NT2/D1 (cell line): Measurements from ENCODE around the gene GOLGA5.

Experiments used
- DNase-seq: peaks from one replicate; pipeline ENCODE4 v3.0.0-alpha.2; 2011; ENCODE audit warnings: low read depth, low spot score
- H3K27me3 ChIP-seq: 2 replicates; pipeline ENCODE4 v1.6.0; 2011; ENCODE audit warnings: mild to moderate bottlenecking; ENCODE audit not compliant: insufficient read length, insufficient read depth
- H3K36me3 ChIP-seq: 2 replicates; pipeline ENCODE4 v1.6.1; 2011; ENCODE audit warnings: mild to moderate bottlenecking, low read length, mixed read lengths; ENCODE audit not compliant: insufficient read depth, insufficient read length
- H3K4me1 ChIP-seq: 2 replicates; pipeline ENCODE4 v1.5.1; 2011; ENCODE audit not compliant: insufficient read depth, insufficient read length
- H3K4me3 ChIP-seq: 2 replicates; pipeline ENCODE4 v1.5.1; 2011; ENCODE audit warnings: low read depth; ENCODE audit not compliant: insufficient read length
- H3K9ac ChIP-seq: 2 replicates; pipeline ENCODE4 v1.6.0; 2011; ENCODE audit warnings: low read depth; ENCODE audit not compliant: insufficient read length
- H3K9me3 ChIP-seq: 2 replicates; pipeline ENCODE4 v1.5.1; 2011; ENCODE audit warnings: mild to moderate bottlenecking, low read length; ENCODE audit not compliant: insufficient read depth
- SUZ12 ChIP-seq: IDR thresholded peaks from 2 replicates; pipeline ENCODE4 v1.6.1; 2011; ENCODE audit not compliant: insufficient read length, insufficient read depth; ENCODE audit errors: extremely low read depth
- YY1 ChIP-seq: IDR thresholded peaks from 2 replicates; pipeline ENCODE4 v1.6.1; 2011; ENCODE audit not compliant: insufficient read length, insufficient read depth
- ZNF274 ChIP-seq: IDR thresholded peaks from 2 replicates; pipeline ENCODE4 v1.6.1; 2011; ENCODE audit warnings: mild to moderate bottlenecking, low read depth, low read length

GOLGA5 gene

GRCh38 chr14:92785667-92786426 is 8.3 kb upstream of the GOLGA5 start:
- no peaks in the 10 kb centered on the region for H3K36me3 ChIP-seq
- no peaks in the 10 kb centered on the region for H3K4me1 ChIP-seq
- DNase-seq: no peak
- no peak for TF ChIP-seq SUZ12
- no peaks in the 10 kb centered on the region for H3K27me3 ChIP-seq
- no peak overlapping the region for H3K4me3 ChIP-seq
- peaks cover 31% of the 10 kb centered on the region for H3K9me3 ChIP-seq
- H3K9ac ChIP-seq: no peak overlapping the region

GRCh38 chr14:92786427-92786756 is 7.7 kb upstream of the GOLGA5 start:
- Histone ChIP-seq H3K36me3 (no peaks in the 10 kb centered on the region), H3K9ac (no peak overlapping the region), H3K27me3 (no peaks in the 10 kb centered on the region), H3K9me3 (peaks cover 31% of the 10 kb centered on the region), H3K4me1 (no peaks in the 10 kb centered on the region), H3K4me3 (no peak overlapping the region)
- DNase-seq: no peak
- no peak for TF ChIP-seq ZNF274
- TF ChIP-seq SUZ12: no peak
- TF ChIP-seq YY1: no peak

GRCh38 chr14:92787554-92787953 is 6.6 kb upstream of the GOLGA5 start:
- Histone ChIP-seq H3K9ac (no peak overlapping the region), H3K4me1 (no peaks in the 10 kb centered on the region), H3K36me3 (no peaks in the 10 kb centered on the region), H3K27me3 (no peaks in the 10 kb centered on the region), H3K9me3 (peaks cover 31% of the 10 kb centered on the region), H3K4me3 (no peak overlapping the region)
- TF ChIP-seq ZNF274: no peak
- no peak for TF ChIP-seq SUZ12
- DNase-seq: no peak

GRCh38 chr14:92789457-92790089 is 4.5 kb upstream of the GOLGA5 start:
- DNase-seq: no peak
- Histone ChIP-seq H3K4me1 (no peaks in the 10 kb centered on the region), H3K4me3 (no peak overlapping the region), H3K9me3 (peaks cover 31% of the 10 kb centered on the region), H3K36me3 (no peaks in the 10 kb centered on the region), H3K27me3 (no peaks in the 10 kb centered on the region), H3K9ac (no peak overlapping the region)
- TF ChIP-seq ZNF274: no peak
- no peak for TF ChIP-seq YY1
- TF ChIP-seq SUZ12: no peak

- no peaks in the 10 kb centered on the region for H3K4me1 ChIP-seq
- no peak for TF ChIP-seq YY1
- no peak for TF ChIP-seq ZNF274
- no peak for TF ChIP-seq SUZ12
- no peaks in the 10 kb centered on the region for H3K27me3 ChIP-seq
- no peak for DNase-seq
- H3K36me3 ChIP-seq: peaks cover 10% of the 10 kb centered on the region
- peaks cover 23% of the 10 kb centered on the region for H3K9me3 ChIP-seq
- no peak overlapping the region for H3K4me3 ChIP-seq
- H3K9ac ChIP-seq: no peak overlapping the region
Observed at GRCh38 chr14:92792885-92793284, 1.2 kb upstream of the GOLGA5 start.

GRCh38 chr14:92794547-92794941 is 439 bp downstream of the GOLGA5 start:
- Histone ChIP-seq H3K36me3 (peaks cover 19% of the 10 kb centered on the region), H3K4me1 (no peaks in the 10 kb centered on the region), H3K4me3 (peak overlapping the region; percentile 84), H3K9ac (peak overlapping the region; percentile 99), H3K27me3 (no peaks in the 10 kb centered on the region), H3K9me3 (peaks cover 8% of the 10 kb centered on the region)
- TF ChIP-seq YY1 (no peak), SUZ12 (no peak), ZNF274 (no peak)
- no peak for DNase-seq

GRCh38 chr14:92794961-92795360 is 856 bp downstream of the GOLGA5 start:
- H3K36me3 ChIP-seq: peaks cover 23% of the 10 kb centered on the region
- peak overlapping the region; percentile 99 for H3K9ac ChIP-seq
- TF ChIP-seq YY1: no peak
- no peak for TF ChIP-seq SUZ12
- TF ChIP-seq ZNF274: no peak
- H3K4me3 ChIP-seq: peak overlapping the region; percentile 84
- no peak for DNase-seq
- no peaks in the 10 kb centered on the region for H3K4me1 ChIP-seq
- H3K27me3 ChIP-seq: no peaks in the 10 kb centered on the region
- H3K9me3 ChIP-seq: peaks cover 4% of the 10 kb centered on the region; the same call in 1 of the 2 replicates
